HL-60 (cell line): ENCODE measurements around the gene SOX8.

Source experiments
- DNase-seq, 2 experiments: peaks; one replicate each; pipeline ENCODE4 v3.0.0-alpha.2; 2010 to 2020; ENCODE audit warnings: low read depth in 1 of 2, low spot score in 1 of 2
- H3K27ac ChIP-seq: fragments of 250-450 bp; sonication (Bioruptor Pico); replicated peaks from 2 replicates; pipeline ENCODE4 v1.5.1; 2020; ENCODE audit warnings: mild to moderate bottlenecking, moderate library complexity
- H3K27me3 ChIP-seq: fragments of 250-450 bp; sonication (Bioruptor Pico); 2 replicates; pipeline ENCODE4 v1.5.1; 2021; ENCODE audit warnings: mild to moderate bottlenecking, moderate library complexity; ENCODE audit not compliant: insufficient read depth, poor library complexity, severe bottlenecking
- H3K4me3 ChIP-seq: replicated peaks from 2 replicates; pipeline ENCODE4 v1.5.1; 2011; ENCODE audit warnings: mild to moderate bottlenecking, control low read depth, low read length; ENCODE audit not compliant: insufficient read depth
- CTCF ChIP-seq: IDR thresholded peaks from one replicate; pipeline ENCODE4 v1.5.1; 2011; ENCODE audit warnings: low read length, control low read depth, inconsistent platforms; ENCODE audit not compliant: insufficient read depth
- GABPA ChIP-seq: IDR thresholded peaks from 2 replicates; pipeline ENCODE4 v1.6.1; 2012; ENCODE audit warnings: low read depth
- POLR2AphosphoS5 ChIP-seq: IDR thresholded peaks from 2 replicates; pipeline ENCODE4 v1.6.1; 2012; ENCODE audit warnings: low read depth
- REST ChIP-seq: IDR thresholded peaks from 2 replicates; pipeline ENCODE4 v1.6.1; 2012; ENCODE audit warnings: low read depth; ENCODE audit not compliant: insufficient replicate concordance
- SPI1 ChIP-seq: IDR thresholded peaks from 2 replicates; pipeline ENCODE4 v1.6.1; 2012; ENCODE audit warnings: low read depth, mild to moderate bottlenecking, borderline replicate concordance

Gene SOX8

GRCh38 chr16:942436-943060 lies 39.0 kb upstream of the SOX8 start:
- no peak overlapping the region for H3K4me3 ChIP-seq
- no peaks in the 10 kb centered on the region for H3K27me3 ChIP-seq
- H3K27ac ChIP-seq, result no peak overlapping the region
- no peak for DNase-seq
- TF ChIP-seq REST, result no peak
- no peak for TF ChIP-seq CTCF
- TF ChIP-seq GABPA, result no peak
- no peak for TF ChIP-seq SPI1
- TF ChIP-seq POLR2AphosphoS5, result no peak

- Histone ChIP-seq H3K27me3 (no peaks in the 10 kb centered on the region), H3K4me3 (no peak overlapping the region), H3K27ac (no peak overlapping the region)
- DNase-seq, result no peak
- no peak for TF ChIP-seq SPI1
- TF ChIP-seq CTCF, result no peak
- no peak for TF ChIP-seq GABPA
- TF ChIP-seq REST, result no peak
- no peak for TF ChIP-seq POLR2AphosphoS5
Measured at GRCh38 chr16:943971-944370, 37.6 kb upstream of the SOX8 start.

- H3K27ac ChIP-seq, result no peak overlapping the region
- no peaks in the 10 kb centered on the region for H3K27me3 ChIP-seq
- H3K4me3 ChIP-seq, result no peak overlapping the region
- TF ChIP-seq POLR2AphosphoS5 (no peak), REST (no peak), CTCF (no peak), SPI1 (no peak), GABPA (no peak)
- peak in 1 of 2 experiments; percentile 6 for DNase-seq
Measured at GRCh38 chr16:945271-946047, 36.1 kb upstream of the SOX8 start.
